Measurements from ENCODE around the gene UBL4A.

DNA sequence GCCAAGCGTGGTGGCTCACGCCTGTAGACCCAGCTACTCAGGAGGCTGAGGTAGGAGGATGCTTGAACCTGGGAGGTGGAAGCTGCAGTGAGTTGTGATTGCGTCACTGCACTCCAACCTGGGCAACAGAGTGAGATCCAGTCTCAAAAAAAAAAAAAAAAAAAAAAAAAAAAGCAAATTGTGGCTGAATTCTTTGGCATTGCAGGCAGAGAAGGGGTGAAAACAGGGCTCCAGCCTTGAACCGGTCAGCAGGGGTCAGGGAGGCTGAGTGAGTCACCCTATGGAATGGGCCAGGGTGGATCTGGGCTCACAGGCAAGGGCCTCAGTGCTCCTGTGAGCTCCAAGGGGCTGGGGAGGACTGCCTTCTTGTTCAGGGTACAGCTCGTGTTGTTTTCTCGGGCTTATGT lies 42.8 kb upstream of the UBL4A start:
- TF ChIP-seq GABPA (IDR thresholded peaks at IDR 0.05; ENCODE audit: low read depth) (no peak), GATA2 (CRISPR knock-in tag; IDR thresholded peaks at IDR 0.05) (no peak), CTCF (IDR thresholded peaks at IDR 0.05) (no peak)
